Measurements from ENCODE around the gene ZNF80. TPM values are rescaled to one million over a fixed set of nuclear protein-coding genes. Genes with fewer than 3 reads are reported as not detected.

The ZNF80 gene
- total RNA-seq, 1 donor from 2014 or later, result not detected

DNA sequence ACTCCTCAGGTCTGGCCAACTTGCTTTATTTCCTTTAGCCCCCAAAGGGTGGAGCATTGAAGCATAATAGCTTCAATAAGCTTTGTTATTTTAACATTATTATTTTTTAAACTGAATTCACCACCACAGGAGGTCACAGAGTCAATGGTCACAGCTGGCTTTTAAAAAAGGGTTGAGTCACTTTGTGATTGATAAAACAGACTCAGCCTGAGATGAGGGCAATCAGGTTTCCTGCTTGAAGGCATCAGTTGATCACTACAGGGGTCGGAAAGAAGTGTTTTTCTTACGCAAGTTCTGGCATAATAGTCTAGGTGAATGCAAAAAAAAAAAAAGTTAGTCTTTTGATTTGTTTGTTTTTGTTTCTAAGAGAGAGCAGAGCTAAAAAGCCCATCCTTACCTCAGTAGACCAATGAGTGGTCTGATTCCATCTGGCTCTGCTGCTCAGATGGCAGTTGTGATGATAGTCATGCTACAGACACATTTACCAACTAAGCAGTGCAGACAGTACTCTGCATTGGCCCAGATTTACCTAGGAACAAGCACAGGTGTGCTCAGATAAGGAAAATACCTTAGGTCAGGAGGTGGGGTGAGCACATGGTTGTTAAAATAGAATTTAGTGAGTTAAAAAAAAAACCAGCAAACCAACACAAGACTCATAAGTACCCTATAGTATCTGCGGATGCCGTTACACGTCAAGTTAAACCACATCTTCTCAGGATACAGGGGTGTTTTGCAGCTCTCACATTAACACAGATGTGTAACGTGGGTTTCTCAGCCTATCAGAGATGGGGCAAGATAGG, 22.6 kb downstream of the ZNF80 start:
- H3K4me1 Mint-ChIP-seq, result peaks cover 13% of the 10 kb centered on the region
- H3K27me3 Mint-ChIP-seq (ENCODE audit: insufficient read depth, low read depth), result peaks cover 2% of the 10 kb centered on the region
- TF ChIP-seq EZH2 (IDR thresholded peaks at IDR 0.05) (no peak), CTCF (IDR thresholded peaks at IDR 0.05) (no peak), EZH2phosphoT487 (IDR thresholded peaks at IDR 0.05) (no peak)
- Histone ChIP-seq H3K9ac (no peak overlapping the region), H3K9me3 (ENCODE audit: low read depth) (no peaks in the 10 kb centered on the region), H4K20me1 (ENCODE audit: low read depth) (no peaks in the 10 kb centered on the region), H3K27ac (no peak overlapping the region), H3K4me2 (peak overlapping the region; percentile 29), H3K4me3 (no peak overlapping the region), H3K79me2 (ENCODE audit: low read depth) (no peaks in the 10 kb centered on the region), H2AFZ (replicated peaks) (peak overlapping the region; percentile 58), H3F3A (ENCODE audit: low read depth) (no peaks in the 10 kb centered on the region), H3K4me1 (peaks cover 13% of the 10 kb centered on the region), H3K36me3 (no peaks in the 10 kb centered on the region), H3K27me3 (no peaks in the 10 kb centered on the region)
- no peaks in the 10 kb centered on the region for H3K9me3 Mint-ChIP-seq
- no peak for DNase-seq (ENCODE audit: low spot score)
- no peaks in the 10 kb centered on the region for H3K36me3 Mint-ChIP-seq
- H3K27ac Mint-ChIP-seq, result no peak overlapping the region
- H3K4me3 Mint-ChIP-seq, result no peak overlapping the region

DNA sequence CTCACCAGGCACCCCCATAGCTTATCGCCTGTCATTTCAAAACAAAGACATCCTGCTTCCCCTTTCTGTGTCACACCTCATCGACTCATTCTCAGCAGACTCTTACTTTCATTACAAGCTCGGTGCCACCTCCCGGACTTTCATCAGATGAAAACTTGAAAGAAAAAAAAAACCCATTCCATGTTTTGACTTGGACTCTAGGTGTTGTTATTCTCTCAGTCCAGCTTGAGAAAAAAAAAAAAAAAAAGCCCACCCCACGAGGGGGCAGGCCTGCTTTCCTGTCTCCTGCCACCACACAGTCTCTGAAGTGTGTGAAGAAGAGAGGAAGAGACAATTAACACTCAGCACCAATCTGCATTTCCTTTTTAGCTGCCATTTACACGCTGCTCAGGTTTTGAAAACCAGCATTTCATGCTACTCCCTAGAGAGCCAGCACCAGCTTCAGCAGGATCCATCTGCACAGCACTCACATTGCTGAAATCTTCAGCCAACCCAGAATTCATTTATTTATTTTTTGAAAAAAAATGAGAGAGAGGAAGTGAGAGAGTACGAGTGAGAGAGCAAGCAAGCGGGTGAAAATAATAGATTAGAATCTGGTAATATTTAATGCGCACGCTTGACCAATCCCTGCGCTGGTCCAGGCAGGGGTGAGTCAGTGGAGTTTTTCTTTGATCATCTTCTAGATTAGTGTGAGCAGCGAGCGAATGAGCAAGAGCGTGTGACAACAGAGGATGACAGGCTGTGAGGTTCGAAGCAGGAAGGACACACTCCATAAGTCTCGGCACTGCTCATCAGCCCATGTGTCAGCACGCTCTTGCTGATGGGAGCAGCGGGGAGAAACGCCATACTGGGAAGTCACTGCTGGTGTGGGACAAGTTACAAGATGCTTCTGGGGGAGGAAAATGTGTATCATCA, 23.5 kb downstream of the ZNF80 start:
- Histone ChIP-seq H3K4me1 (peaks cover 13% of the 10 kb centered on the region), H3K9ac (no peak overlapping the region), H2AFZ (replicated peaks) (peak overlapping the region; percentile 58), H3K9me3 (ENCODE audit: low read depth) (no peaks in the 10 kb centered on the region), H3F3A (ENCODE audit: low read depth) (no peaks in the 10 kb centered on the region), H4K20me1 (ENCODE audit: low read depth) (no peaks in the 10 kb centered on the region), H3K79me2 (ENCODE audit: low read depth) (no peaks in the 10 kb centered on the region), H3K4me3 (no peak overlapping the region), H3K36me3 (no peaks in the 10 kb centered on the region), H3K27me3 (no peaks in the 10 kb centered on the region), H3K4me2 (peak overlapping the region; percentile 37), H3K27ac (no peak overlapping the region)
- H3K27ac Mint-ChIP-seq, result no peak overlapping the region
- no peaks in the 10 kb centered on the region for H3K36me3 Mint-ChIP-seq
- H3K4me3 Mint-ChIP-seq, result no peak overlapping the region
- no peak for DNase-seq (ENCODE audit: low spot score)
- peaks cover 8% of the 10 kb centered on the region for H3K4me1 Mint-ChIP-seq
- no peaks in the 10 kb centered on the region for H3K9me3 Mint-ChIP-seq
- peaks cover 2% of the 10 kb centered on the region for H3K27me3 Mint-ChIP-seq (ENCODE audit: insufficient read depth, low read depth)
- TF ChIP-seq CTCF (IDR thresholded peaks at IDR 0.05) (no peak), EZH2 (IDR thresholded peaks at IDR 0.05) (no peak), EZH2phosphoT487 (IDR thresholded peaks at IDR 0.05) (no peak)

DNA sequence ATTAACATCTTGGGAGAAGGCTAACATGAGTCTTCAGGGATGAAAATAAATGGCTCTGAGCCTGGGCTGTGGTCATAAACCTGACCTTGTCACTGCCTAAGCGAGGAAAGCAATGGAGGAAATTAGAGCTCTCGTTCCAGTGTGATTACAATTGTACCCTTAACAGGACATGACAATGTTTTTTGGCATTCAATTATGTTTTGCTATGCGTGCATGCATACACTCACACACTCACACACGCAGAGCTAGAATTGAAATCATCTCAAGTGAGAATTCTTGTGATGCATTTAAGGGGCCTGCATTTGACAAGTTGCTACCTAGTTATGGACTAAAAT, 24.1 kb downstream of the ZNF80 start:
- no peaks in the 10 kb centered on the region for H3K9me3 Mint-ChIP-seq
- Histone ChIP-seq H3K27ac (no peak overlapping the region), H3K4me2 (no peak overlapping the region), H3K79me2 (ENCODE audit: low read depth) (no peaks in the 10 kb centered on the region), H3K4me3 (no peak overlapping the region), H3K9me3 (ENCODE audit: low read depth) (no peaks in the 10 kb centered on the region), H2AFZ (replicated peaks) (no peak overlapping the region), H3K4me1 (peaks cover 13% of the 10 kb centered on the region), H3K27me3 (no peaks in the 10 kb centered on the region), H3F3A (ENCODE audit: low read depth) (no peaks in the 10 kb centered on the region), H4K20me1 (ENCODE audit: low read depth) (no peaks in the 10 kb centered on the region), H3K36me3 (no peaks in the 10 kb centered on the region), H3K9ac (no peak overlapping the region)
- H3K4me1 Mint-ChIP-seq, result peaks cover 5% of the 10 kb centered on the region
- TF ChIP-seq EZH2phosphoT487 (IDR thresholded peaks at IDR 0.05) (no peak), CTCF (IDR thresholded peaks at IDR 0.05) (no peak), EZH2 (IDR thresholded peaks at IDR 0.05) (no peak)
- no peak for DNase-seq (ENCODE audit: low spot score)
- no peak overlapping the region for H3K4me3 Mint-ChIP-seq
- no peaks in the 10 kb centered on the region for H3K36me3 Mint-ChIP-seq
- no peak overlapping the region for H3K27ac Mint-ChIP-seq
- peaks cover 2% of the 10 kb centered on the region for H3K27me3 Mint-ChIP-seq (ENCODE audit: insufficient read depth, low read depth)

Data from neural progenitor cell (in vitro differentiated cells).